CD4-positive, CD25-positive, alpha-beta regulatory T cell (primary cell): ENCODE data around the gene PRKRA. TPM values are rescaled to one million over a fixed set of nuclear protein-coding genes. Genes with fewer than 3 reads are reported as not detected.

Experiments used
- ATAC-seq, 2 donors: fragments of 150-1000 bp; cut with Tn5 transposase; one replicate each; pipeline ENCODE4 v1.10.0; 2021; ENCODE audit warnings: low read depth in 2 of 2, moderate number of reproducible peaks in 2 of 2, moderate library complexity in 1 of 2
- DNase-seq, 3 donors: peaks; one replicate each; pipeline versions ENCODE4 v3.0.0 to v3.0.0-alpha.2; 2012 to 2022; ENCODE audit warnings: mixed read lengths in 1 of 3
- H3K27ac ChIP-seq: one replicate; pipeline ENCODE4 v1.7.0; 2013; ENCODE audit warnings: mild to moderate bottlenecking, low read length; ENCODE audit not compliant: insufficient read depth, poor library complexity, severe bottlenecking
- H3K27me3 ChIP-seq: one replicate; pipeline ENCODE4 v1.7.0; 2013; ENCODE audit warnings: low read length; ENCODE audit not compliant: control insufficient read depth, insufficient read depth
- H3K36me3 ChIP-seq: one replicate; pipeline ENCODE4 v1.7.0; 2013; ENCODE audit warnings: mild to moderate bottlenecking, low read length, moderate library complexity; ENCODE audit not compliant: control insufficient read depth, insufficient read depth
- H3K4me1 ChIP-seq: 2 replicates; pipeline ENCODE4 v1.7.0; 2013; ENCODE audit warnings: mild to moderate bottlenecking, low read length; ENCODE audit not compliant: insufficient read depth, control insufficient read depth, poor library complexity, severe bottlenecking
- H3K4me3 ChIP-seq: one replicate; pipeline ENCODE4 v1.7.0; 2013; ENCODE audit warnings: low read depth, mild to moderate bottlenecking, low read length, moderate library complexity
- H3K9me3 ChIP-seq, 2 experiments: 1 replicate in 1 of 2; 2 replicates in 1 of 2; pipeline ENCODE4 v1.7.0; 2013; ENCODE audit warnings: low read length in 2 of 2, mild to moderate bottlenecking in 1 of 2, moderate library complexity in 1 of 2; ENCODE audit not compliant: control insufficient read depth in 2 of 2
- H3K27ac Mint-ChIP-seq, 3 donors: one replicate each; pipeline ENCODE4 v1.8.0; 2020 to 2022; ENCODE audit warnings: mild to moderate bottlenecking in 3 of 3, mixed read lengths in 3 of 3, moderate library complexity in 2 of 3
- H3K27me3 Mint-ChIP-seq: one replicate; pipeline ENCODE4 v1.8.0; 2022; ENCODE audit warnings: mild to moderate bottlenecking, mixed read lengths
- H3K36me3 Mint-ChIP-seq: one replicate; pipeline ENCODE4 v1.8.0; 2020; ENCODE audit warnings: mixed read lengths
- H3K4me1 Mint-ChIP-seq, 4 donors: one replicate each; pipeline ENCODE4 v1.8.0; 2020 to 2022; ENCODE audit warnings: mixed read lengths in 4 of 4, mild to moderate bottlenecking in 1 of 4
- H3K4me3 Mint-ChIP-seq, 4 donors: one replicate each; pipeline ENCODE4 v1.8.0; 2020 to 2022; ENCODE audit warnings: mild to moderate bottlenecking in 4 of 4, mixed read lengths in 4 of 4, moderate library complexity in 3 of 4
- H3K9me3 Mint-ChIP-seq, 7 donors: one replicate each; pipeline ENCODE4 v1.8.0; 2020 to 2022; ENCODE audit warnings: mixed read lengths in 7 of 7, mild to moderate bottlenecking in 3 of 7, moderate library complexity in 2 of 7
- polyA plus RNA-seq, 4 donors: library from polyadenylated mRNA; unstranded; fragments of 300-500 nt; fragmentation: Illumina TruSeq; gene quantifications; one replicate each; pipeline ENCODE4 v1.2.3, GENCODE V29; 2021
- total RNA-seq: library from RNA; stranded (reverse); gene quantifications from one replicate; pipeline ENCODE4 v1.2.3, GENCODE V29; 2022

PRKRA gene
- total and polyA plus RNA-seq, 5 donors from 2014 or later, result 50.8 to 103 (median 53.3) TPM

GRCh38 chr2:178482437-178482836 lies 31.5 kb upstream of the PRKRA start:
- H3K36me3 Mint-ChIP-seq, result peaks cover 17% of the 10 kb centered on the region
- no peaks in the 10 kb centered on the region for H3K9me3 Mint-ChIP-seq
- H3K4me3 Mint-ChIP-seq, result peak overlapping the region; percentile 95 to 98 (median 96)
- H3K27ac Mint-ChIP-seq, result peak overlapping the region in 2 of 3 donors; percentile 52 to 93
- Histone ChIP-seq H3K4me3 (peak overlapping the region; percentile 92), H3K27ac (no peak overlapping the region), H3K4me1 (peaks cover 53% of the 10 kb centered on the region), H3K36me3 (peaks cover 8% of the 10 kb centered on the region), H3K9me3 (no peaks in the 10 kb centered on the region), H3K27me3 (no peaks in the 10 kb centered on the region)
- peaks cover 11% of the 10 kb centered on the region for H3K27me3 Mint-ChIP-seq
- DNase-seq (peak in 1 of 3 donors; percentile 45), ATAC-seq (no peak)
- H3K4me1 Mint-ChIP-seq, result peaks cover 35 to 72% (median 49%) of the 10 kb centered on the region in 4 donors

GRCh38 chr2:178480227-178481181 lies 29.5 kb upstream of the PRKRA start, which contains the start of gene PLEKHA3:
PLEKHA3 (plus strand) TSS chr2:178480457; CDS start chr2:178480870, 413 bp downstream.
- ATAC-seq (peak; percentile 46 to 49), DNase-seq (peak; percentile 66 to 85 (median 79))
- Mint-ChIP-seq H3K27ac (peak within 1 kb of the TSS; percentile 97 to 99 (median 99)), H3K4me1 (peaks cover 26 to 61% (median 48%) of the 10 kb centered on the region in 4 donors), H3K9me3 (no peaks in the 10 kb centered on the region), H3K36me3 (peaks cover 2% of the 10 kb centered on the region), H3K4me3 (peak within 1 kb of the TSS; percentile 96 to 98 (median 98)), H3K27me3 (peaks cover 11% of the 10 kb centered on the region)
- H3K27ac ChIP-seq, result peak within 1 kb of the TSS; percentile 95
- H3K4me3 ChIP-seq, result peak within 1 kb of the TSS; percentile 98
- no peaks in the 10 kb centered on the region for H3K27me3 ChIP-seq
- H3K4me1 ChIP-seq, result peaks cover 53% of the 10 kb centered on the region
- no peaks in the 10 kb centered on the region for H3K9me3 ChIP-seq
- no peaks in the 10 kb centered on the region for H3K36me3 ChIP-seq

- Mint-ChIP-seq H3K4me1 (peaks cover 25 to 59% (median 45%) of the 10 kb centered on the region in 4 donors), H3K4me3 (peak overlapping the region; percentile 96 to 98 (median 98)), H3K9me3 (no peaks in the 10 kb centered on the region), H3K27ac (peak overlapping the region; percentile 40 to 99 (median 99)), H3K36me3 (no peaks in the 10 kb centered on the region), H3K27me3 (peaks cover 11% of the 10 kb centered on the region)
- Histone ChIP-seq H3K9me3 (no peaks in the 10 kb centered on the region), H3K36me3 (no peaks in the 10 kb centered on the region), H3K27ac (peak overlapping the region; percentile 95), H3K4me3 (peak overlapping the region; percentile 98), H3K4me1 (peaks cover 53% of the 10 kb centered on the region), H3K27me3 (no peaks in the 10 kb centered on the region)
- ATAC-seq (no peak), DNase-seq (no peak)
Observed at GRCh38 chr2:178479758-178480226, 28.8 kb upstream of the PRKRA start.

GRCh38 chr2:178479275-178479616 lies 28.3 kb upstream of the PRKRA start:
- Mint-ChIP-seq H3K4me3 (peak overlapping the region; percentile 96 to 98 (median 98)), H3K4me1 (peaks cover 19 to 54% (median 39%) of the 10 kb centered on the region in 4 donors), H3K36me3 (no peaks in the 10 kb centered on the region), H3K27ac (peak overlapping the region; percentile 97 to 99 (median 99)), H3K27me3 (peaks cover 11% of the 10 kb centered on the region), H3K9me3 (no peaks in the 10 kb centered on the region)
- no peaks in the 10 kb centered on the region for H3K9me3 ChIP-seq
- peaks cover 53% of the 10 kb centered on the region for H3K4me1 ChIP-seq
- peak overlapping the region; percentile 95 for H3K27ac ChIP-seq
- no peak for DNase-seq
- no peaks in the 10 kb centered on the region for H3K36me3 ChIP-seq
- peak overlapping the region; percentile 98 for H3K4me3 ChIP-seq
- no peak for ATAC-seq
- no peaks in the 10 kb centered on the region for H3K27me3 ChIP-seq

- H3K9me3 Mint-ChIP-seq, result no peaks in the 10 kb centered on the region
- Histone ChIP-seq H3K4me3 (peak within 1 kb of the TSS; percentile 98), H3K4me1 (peaks cover 53% of the 10 kb centered on the region), H3K27ac (peak within 1 kb of the TSS; percentile 95), H3K9me3 (no peaks in the 10 kb centered on the region), H3K27me3 (no peaks in the 10 kb centered on the region), H3K36me3 (no peaks in the 10 kb centered on the region)
- DNase-seq (peak; percentile 84 to 88 (median 86)), ATAC-seq (peak; percentile 78 to 85)
- H3K4me3 Mint-ChIP-seq, result peak within 1 kb of the TSS; percentile 96 to 98 (median 98)
- peaks cover 11% of the 10 kb centered on the region for H3K27me3 Mint-ChIP-seq
- H3K36me3 Mint-ChIP-seq, result no peaks in the 10 kb centered on the region
- H3K27ac Mint-ChIP-seq, result peak within 1 kb of the TSS; percentile 97 to 99 (median 99)
- peaks cover 19 to 49% (median 35%) of the 10 kb centered on the region in 4 donors for H3K4me1 Mint-ChIP-seq
Observed at GRCh38 chr2:178478439-178479274, 27.7 kb upstream of the PRKRA start, which contains the start of gene FKBP7. FKBP7 (minus strand) TSS chr2:178478600; CDS start chr2:178478499, 101 bp downstream.

GRCh38 chr2:178478130-178478438 lies 27.1 kb upstream of the PRKRA start:
- no peaks in the 10 kb centered on the region for H3K9me3 Mint-ChIP-seq
- H3K36me3 Mint-ChIP-seq, result no peaks in the 10 kb centered on the region
- DNase-seq, result no peak
- H3K9me3 ChIP-seq, result no peaks in the 10 kb centered on the region
- no peaks in the 10 kb centered on the region for H3K27me3 ChIP-seq
- H3K27ac ChIP-seq, result peak overlapping the region; percentile 95
- H3K27me3 Mint-ChIP-seq, result peaks cover 11% of the 10 kb centered on the region
- no peaks in the 10 kb centered on the region for H3K36me3 ChIP-seq
- H3K4me3 ChIP-seq, result peak overlapping the region; percentile 98
- peaks cover 23 to 49% (median 35%) of the 10 kb centered on the region in 4 donors for H3K4me1 Mint-ChIP-seq
- no peak for ATAC-seq
- H3K27ac Mint-ChIP-seq, result peak overlapping the region; percentile 97 to 99 (median 99)
- peaks cover 52% of the 10 kb centered on the region for H3K4me1 ChIP-seq
- H3K4me3 Mint-ChIP-seq, result peak overlapping the region; percentile 96 to 98 (median 98)

- no peaks in the 10 kb centered on the region for H3K9me3 ChIP-seq
- H3K4me1 ChIP-seq, result peaks cover 48% of the 10 kb centered on the region
- peak overlapping the region in 2 of 3 donors; percentile 99 for H3K27ac Mint-ChIP-seq
- no peaks in the 10 kb centered on the region for H3K27me3 ChIP-seq
- no peaks in the 10 kb centered on the region for H3K9me3 Mint-ChIP-seq
- no peaks in the 10 kb centered on the region for H3K36me3 ChIP-seq
- H3K27ac ChIP-seq, result peak overlapping the region; percentile 95
- H3K4me3 Mint-ChIP-seq, result peak overlapping the region; percentile 96 to 98 (median 98)
- peaks cover 11% of the 10 kb centered on the region for H3K27me3 Mint-ChIP-seq
- H3K4me3 ChIP-seq, result peak overlapping the region; percentile 98
- ATAC-seq (no peak), DNase-seq (peak in 2 of 3 donors; percentile 5 to 6)
- peaks cover 21 to 45% (median 30%) of the 10 kb centered on the region in 4 donors for H3K4me1 Mint-ChIP-seq
- H3K36me3 Mint-ChIP-seq, result no peaks in the 10 kb centered on the region
Observed at GRCh38 chr2:178477443-178478129, 26.6 kb upstream of the PRKRA start.
